HCT116 (cell line): Measurements from ENCODE around the gene SYNJ2. TPM values are rescaled to one million over a fixed set of nuclear protein-coding genes. Genes with fewer than 3 reads are reported as not detected.

Source experiments
- ATAC-seq: fragments of 200-7000 bp; cut with Tn5 transposase; 2 replicates; pipeline ENCODE4 v1.9.1; 2020; ENCODE audit warnings: mild to moderate bottlenecking, moderate library complexity
- BruUV-seq: library from RNA; stranded (reverse); fragments of 400-500 nt; replicated peaks from 2 replicates; lab custom pipeline; 2021; lab: Mats Ljungman, UMichigan
- CTCF ChIA-PET: fragments of 300-600 bp; sonication (Branson Sonifier 250); formaldehyde crosslinking; loops from one replicate; lab custom pipeline; 2021; ENCODE audit warnings: antibody characterized with exemption; lab: Charles Lee
- POLR2A ChIA-PET: fragments of 300-600, 350-600 bp; sonication (Branson Sonifier 250); formaldehyde crosslinking; loops from one replicate; lab custom pipeline; 2021; ENCODE audit warnings: antibody characterized with exemption; lab: Charles Lee
- RAD21 ChIA-PET, 2 experiments: fragments of 300-600 bp; sonication (Branson Sonifier 250); formaldehyde crosslinking; loops; one replicate each; lab custom pipeline; 2023; ENCODE audit warnings: low total read pairs in 2 of 2; ENCODE audit not compliant: uncharacterized antibody in 2 of 2, unreplicated experiment in 2 of 2, low non-redundant PET in 1 of 2; lab: Charles Lee
- DNase-seq: peaks from one replicate; pipeline ENCODE4 v3.0.0-alpha.2; 2010; ENCODE audit warnings: low read depth, low spot score
- H2AFZ ChIP-seq: fragments of 200-600 bp; shearing (Covaris generic), sonication (generic); 2 replicates; pipeline ENCODE4 v1.6.1; 2017; ENCODE audit warnings: low read depth, mixed run types, mixed read lengths, antibody characterized with exemption, low read length; ENCODE audit not compliant: poor library complexity, severe bottlenecking
- H3K27ac ChIP-seq: 2 replicates; pipeline ENCODE4 v1.5.1; 2012; ENCODE audit warnings: low read depth, low read length
- H3K27me3 ChIP-seq: fragments of 200-600 bp; sonication (generic); 2 replicates; pipeline ENCODE4 v1.6.1; 2016; ENCODE audit warnings: mixed run types, low read length, mixed read lengths; ENCODE audit not compliant: insufficient read depth
- H3K36me3 ChIP-seq, 2 experiments: fragments of 200-500 bp in 1 of 2; fragments of 200-600 bp in 1 of 2; sonication (Bioruptor generic) in 1 of 2; sonication (generic) in 1 of 2; 2 replicates each; pipeline versions ENCODE4 v1.5.1 to v1.6.1; 2014 to 2016; ENCODE audit warnings: low read length in 2 of 2, inconsistent platforms in 1 of 2, mixed read lengths in 1 of 2, mixed run types in 1 of 2; ENCODE audit not compliant: insufficient read depth in 2 of 2, control insufficient read depth in 1 of 2
- H3K4me1 ChIP-seq, 2 experiments: fragments of 200-600 bp in 1 of 2; sonication (generic) in 1 of 2; 2 replicates each; pipeline versions ENCODE4 v1.5.1 to v1.6.1; 2012 to 2017; ENCODE audit warnings: low read length in 2 of 2, inconsistent platforms in 1 of 2, mild to moderate bottlenecking in 1 of 2, mixed read lengths in 1 of 2, mixed run types in 1 of 2, moderate library complexity in 1 of 2; ENCODE audit not compliant: insufficient read depth in 2 of 2, control insufficient read depth in 1 of 2
- H3K4me2 ChIP-seq: fragments of 200-600 bp; sonication (generic); 2 replicates; pipeline ENCODE4 v1.6.1; 2017; ENCODE audit warnings: mixed run types, low read length, mixed read lengths
- H3K4me3 ChIP-seq, 2 experiments: fragments of 200-600 bp in 1 of 2; sonication (generic) in 1 of 2; replicated peaks in 1 of 2; 2 replicates each; pipeline ENCODE4 v1.5.1; 2011 to 2016; ENCODE audit warnings: low read length in 2 of 2, control low read depth in 1 of 2, low read depth in 1 of 2, mild to moderate bottlenecking in 1 of 2, mixed read lengths in 1 of 2, mixed run types in 1 of 2
- H3K79me2 ChIP-seq: fragments of 200-600 bp; sonication (generic); 2 replicates; pipeline ENCODE4 v1.6.1; 2017; ENCODE audit warnings: mild to moderate bottlenecking, mixed run types, low read length, moderate library complexity, mixed read lengths; ENCODE audit not compliant: insufficient read depth
- H3K9ac ChIP-seq: fragments of 200-600 bp; sonication (generic); 2 replicates; pipeline ENCODE4 v1.6.1; 2016; ENCODE audit warnings: low read length, mixed read lengths
- H3K9me2 ChIP-seq: fragments of 200-600 bp; sonication (generic), shearing (Covaris generic); 2 replicates; pipeline ENCODE4 v1.6.1; 2017; ENCODE audit warnings: mixed run types, mild to moderate bottlenecking, moderate library complexity; ENCODE audit not compliant: insufficient read depth
- H3K9me3 ChIP-seq, 2 experiments: fragments of 200-500 bp in 1 of 2; fragments of 200-600 bp in 1 of 2; sonication (Bioruptor generic) in 1 of 2; sonication (generic) in 1 of 2; 2 replicates each; pipeline ENCODE4 v1.6.1; 2014 to 2017; ENCODE audit warnings: low read length in 2 of 2, mixed read lengths in 2 of 2, inconsistent platforms in 1 of 2, low read depth in 1 of 2, mild to moderate bottlenecking in 1 of 2, mixed run types in 1 of 2, moderate library complexity in 1 of 2; ENCODE audit not compliant: control insufficient read depth in 1 of 2, insufficient read depth in 1 of 2
- H4K20me1 ChIP-seq: fragments of 200-600 bp; sonication (generic), shearing (Covaris generic); 2 replicates; pipeline ENCODE4 v1.6.1; 2017; ENCODE audit warnings: mixed run types, mild to moderate bottlenecking, moderate library complexity; ENCODE audit not compliant: insufficient read depth
- ATF3 ChIP-seq: IDR thresholded peaks from 2 replicates; pipeline ENCODE4 v1.6.1; 2012
- CBX3 ChIP-seq: IDR thresholded peaks from 2 replicates; pipeline ENCODE4 v1.6.1; 2012; ENCODE audit warnings: low read depth
- CTCF ChIP-seq, 3 experiments: fragments of 200-600 bp in 1 of 3; sonication (generic) in 1 of 3; IDR thresholded peaks in 2 of 3; conservative IDR thresholded peaks in 1 of 3; 2 replicates each; pipeline ENCODE4 v1.5.1; 2012 to 2017; ENCODE audit warnings: low read depth in 2 of 3, low read length in 2 of 3, antibody characterized with exemption in 1 of 3, borderline replicate concordance in 1 of 3, control low read depth in 1 of 3, mild to moderate bottlenecking in 1 of 3, mixed read lengths in 1 of 3, mixed run types in 1 of 3, moderate library complexity in 1 of 3; ENCODE audit not compliant: insufficient read depth in 1 of 3
- EGR1 ChIP-seq: IDR thresholded peaks from 2 replicates; pipeline ENCODE4 v1.6.1; 2012; ENCODE audit warnings: low read depth
- ELF1 ChIP-seq: IDR thresholded peaks from 2 replicates; pipeline ENCODE4 v1.6.1; 2012; ENCODE audit warnings: low read depth, borderline replicate concordance
- EZH2 ChIP-seq: fragments of 200-600 bp; sonication (generic); IDR thresholded peaks from 2 replicates; pipeline ENCODE4 v1.6.1; 2017; ENCODE audit warnings: antibody characterized with exemption, mixed run types
- EZH2phosphoT487 ChIP-seq: fragments of 200-600 bp; IDR thresholded peaks from 2 replicates; pipeline ENCODE4 v1.6.1; 2018; ENCODE audit warnings: antibody characterized with exemption, borderline replicate concordance
- FOSL1 ChIP-seq: IDR thresholded peaks from 2 replicates; pipeline ENCODE4 v1.6.1; 2012; ENCODE audit warnings: low read depth
- JUND ChIP-seq: IDR thresholded peaks from 2 replicates; pipeline ENCODE4 v1.6.1; 2012
- MAX ChIP-seq: IDR thresholded peaks from 2 replicates; pipeline ENCODE4 v1.6.1; 2012
- POLR2A ChIP-seq: IDR thresholded peaks from 2 replicates; pipeline ENCODE4 v1.7.0; 2011; ENCODE audit warnings: borderline replicate concordance; ENCODE audit not compliant: insufficient read depth, insufficient read length; ENCODE audit errors: extremely low read depth
- REST ChIP-seq: IDR thresholded peaks from 2 replicates; pipeline ENCODE4 v1.6.1; 2012; ENCODE audit warnings: low read depth
- SIN3A ChIP-seq: IDR thresholded peaks from 2 replicates; pipeline ENCODE4 v1.6.1; 2012; ENCODE audit warnings: low read depth
- SRF ChIP-seq: IDR thresholded peaks from 2 replicates; pipeline ENCODE4 v1.6.1; 2012; ENCODE audit warnings: low read depth
- YY1 ChIP-seq: IDR thresholded peaks from 2 replicates; pipeline ENCODE4 v1.6.1; 2011; ENCODE audit warnings: low read length, low read depth, moderate library complexity, mild to moderate bottlenecking; ENCODE audit not compliant: insufficient replicate concordance; ENCODE audit errors: extremely low read depth
- ZBTB33 ChIP-seq: IDR thresholded peaks from 2 replicates; pipeline ENCODE4 v1.6.1; 2011; ENCODE audit warnings: mild to moderate bottlenecking, low read length, moderate library complexity; ENCODE audit not compliant: insufficient replicate concordance; ENCODE audit errors: extremely low read depth
- ZFX ChIP-seq: fragments of 450-650 bp; IDR thresholded peaks from 2 replicates; pipeline ENCODE4 v1.6.1; 2017
- ZNF274 ChIP-seq: fragments of 200-500 bp; sonication (Bioruptor generic); IDR thresholded peaks from 2 replicates; pipeline ENCODE4 v1.6.1; 2014; ENCODE audit warnings: mild to moderate bottlenecking, low read depth, low read length, inconsistent platforms
- intact Hi-C: fragments of 100-400 bp; cut with micrococcal nuclease; formaldehyde crosslinking; loops from 2 replicates; pipeline ENCODE4 v1.10.0; 2022
- total RNA-seq: library from RNA; stranded (reverse); gene quantifications from one replicate; pipeline ENCODE4 v1.2.1, GENCODE V29; 2021; ENCODE audit not compliant: unreplicated experiment

Gene SYNJ2
- total RNA-seq, 1 experiment from 2014 or later: 23.9 TPM

DNA sequence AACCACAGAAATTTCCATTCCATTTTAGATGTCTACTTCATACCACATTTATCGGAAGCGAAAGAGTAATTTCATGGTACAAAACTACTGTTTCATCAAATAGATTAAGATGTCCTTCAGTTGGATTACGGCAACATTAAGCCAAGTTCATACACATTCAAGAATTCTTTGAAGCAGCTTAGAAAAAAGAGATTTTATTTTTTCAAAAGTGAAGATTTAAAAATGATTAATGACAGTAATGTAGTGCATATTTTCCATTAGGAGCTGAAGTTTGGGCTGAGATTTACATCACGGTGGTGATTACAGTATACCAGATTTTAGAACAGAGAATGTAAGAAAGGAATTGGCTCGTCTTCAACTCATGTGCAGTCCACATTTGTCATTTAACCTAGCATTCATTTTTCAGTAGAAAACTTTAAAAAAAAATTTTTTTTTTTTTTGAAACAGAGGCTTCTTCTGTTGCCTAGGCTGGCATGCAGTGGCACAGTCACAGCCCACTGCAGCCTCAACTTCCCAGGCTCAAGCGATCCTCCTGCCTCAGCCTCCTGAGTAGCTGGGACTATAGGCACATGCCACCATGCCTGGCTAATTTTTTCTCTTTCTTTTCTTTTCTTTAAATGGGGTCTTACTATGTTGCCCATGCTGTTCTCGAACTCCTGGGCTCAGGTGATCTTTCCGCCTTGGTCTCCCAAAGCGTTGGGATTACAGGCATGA, 1.9 kb downstream of the SYNJ2 start:
- no peaks in the 10 kb centered on the region for H3K9me2 ChIP-seq
- intact Hi-C loops: loop anchor here (5.0 kb wide), 1 partner anchor 221 kb away; no protein-coding TSS in a partner anchor
- H3K79me2 ChIP-seq: peaks cover 64% of the 10 kb centered on the region
- H3K4me3 ChIP-seq: no peak overlapping the region; a peak in 2 of 4 replicates
- RAD21 ChIA-PET: interaction anchor here in 1 of 2 experiments (0.7 kb wide), 1 partner anchor 89 kb away, joined by 3 read pairs; no protein-coding TSS in a partner anchor
- POLR2A ChIA-PET: no interaction called here
- H2AFZ ChIP-seq: no peak overlapping the region
- H3K27me3 ChIP-seq: no peaks in the 10 kb centered on the region
- no peaks in the 10 kb centered on the region for H3K36me3 ChIP-seq
- TF ChIP-seq CBX3 (no peak), ZBTB33 (no peak), ZFX (no peak), EZH2phosphoT487 (no peak), ZNF274 (no peak), SRF (no peak), SIN3A (no peak), EGR1 (no peak), FOSL1 (no peak), ELF1 (no peak), YY1 (no peak), EZH2 (no peak), JUND (no peak), ATF3 (no peak), MAX (no peak), POLR2A (no peak), REST (no peak), CTCF (IDR thresholded peaks at IDR 0.05 in 2 of 3, conservative IDR thresholded peaks at IDR 0.05 in 1 of 3; ENCODE audit: borderline replicate concordance in 1 of 3, insufficient read depth in 1 of 3, low read depth in 2 of 3, low read length in 2 of 3) (no peak)
- ATAC-seq (no peak), DNase-seq (no peak)
- H3K9me3 ChIP-seq: no peaks in the 10 kb centered on the region
- no peak overlapping the region for H3K9ac ChIP-seq
- no peaks in the 10 kb centered on the region for H4K20me1 ChIP-seq
- peaks cover 17 to 56% of the 10 kb centered on the region in 2 experiments; a peak in 3 of 4 replicates for H3K4me1 ChIP-seq
- no TSS peak for BruUV-seq
- H3K27ac ChIP-seq: no peak overlapping the region
- CTCF ChIA-PET: interaction anchor here (0.9 to 1.1 kb wide), 3 partner anchors 42 to 89 kb away, joined by 4 to 5 read pairs (median 4); no protein-coding TSS in a partner anchor
- H3K4me2 ChIP-seq: peak overlapping the region; percentile 76; the same call in 1 of the 2 replicates
